Esophagus muscularis mucosa (tissue), 4 donors: ENCODE measurements around the gene SLC25A13. TPM values are rescaled to one million over a fixed set of nuclear protein-coding genes. Genes with fewer than 3 reads are reported as not detected.

Experiments used
- DNase-seq: peaks from one replicate; pipeline ENCODE4 v3.0.0-alpha.2; 2017; ENCODE audit errors: extremely low spot score
- H3K27ac ChIP-seq, 4 donors: fragments of 200-600 bp; sonication (generic); replicated peaks in 1 of 4; 1 replicate in 3 of 4; 2 replicates in 1 of 4; pipeline ENCODE4 v1.5.1; 2016 to 2019; ENCODE audit warnings: mild to moderate bottlenecking in 1 of 4
- H3K27me3 ChIP-seq, 4 donors: fragments of 200-600 bp; sonication (generic); one replicate each; pipeline versions ENCODE4 v1.5.1 to v1.6.0; 2016 to 2019
- H3K36me3 ChIP-seq, 4 donors: fragments of 200-600 bp; sonication (generic); one replicate each; pipeline ENCODE4 v1.5.1; 2016 to 2019
- H3K4me1 ChIP-seq, 4 donors: fragments of 200-600 bp; sonication (generic); one replicate each; pipeline ENCODE4 v1.5.1; 2016 to 2019
- H3K4me3 ChIP-seq, 4 donors: fragments of 200-600 bp; sonication (generic); 1 replicate in 2 of 4; 2 replicates in 2 of 4; pipeline ENCODE4 v1.5.1; 2016 to 2019; ENCODE audit warnings: mild to moderate bottlenecking in 4 of 4, moderate library complexity in 1 of 4
- H3K9me3 ChIP-seq, 4 donors: fragments of 200-600 bp; sonication (generic); 1 replicate in 3 of 4; 2 replicates in 1 of 4; pipeline ENCODE4 v1.5.1; 2016 to 2019
- EP300 ChIP-seq: sonication (generic); formaldehyde crosslinking; IDR thresholded peaks from one replicate; pipeline ENCODE4 v1.6.1; 2017; ENCODE audit warnings: antibody characterized with exemption
- POLR2A ChIP-seq: fragments of 450-650 bp; IDR thresholded peaks from one replicate; pipeline ENCODE4 v1.6.1; 2017; ENCODE audit warnings: antibody characterized with exemption, moderate library complexity, mild to moderate bottlenecking, low read depth
- POLR2AphosphoS5 ChIP-seq, 2 donors: sonication (generic); formaldehyde crosslinking; IDR thresholded peaks; one replicate each; pipeline ENCODE4 v1.6.1; 2017; ENCODE audit warnings: antibody characterized with exemption in 2 of 2
- WGBS: methylation state at CpG from one replicate; pipeline ENCODE4 v1.1.5; 2018; 5-methylcytosine and 5-hydroxymethylcytosine counted together
- intact Hi-C: fragments of 100-400 bp; cut with DNase I; formaldehyde crosslinking; loops from one replicate; pipeline ENCODE4 v1.15.1; 2023
- total RNA-seq, 4 donors: library from RNA; depleted of rRNA; stranded (reverse); fragments of >200 nt; gene quantifications; one replicate each; pipeline versions ENCODE4 v1.1.0 to v1.2.1, GENCODE V29; 2016
- TF ChIP-seq, protein P1 (sequence below), 3 experiments: fragments of 200-600 bp in 2 of 3; fragments of 450-650 bp in 1 of 3; sonication (generic) in 2 of 3; IDR thresholded peaks; one replicate each; pipeline ENCODE4 v1.5.1; 2017 to 2019; ENCODE audit warnings: antibody characterized with exemption in 3 of 3, mild to moderate bottlenecking in 2 of 3, moderate library complexity in 1 of 3

The SLC25A13 gene
- total RNA-seq, 4 donors from 2014 or later = 8.6 to 17.4 (median 14.4) TPM

DNA sequence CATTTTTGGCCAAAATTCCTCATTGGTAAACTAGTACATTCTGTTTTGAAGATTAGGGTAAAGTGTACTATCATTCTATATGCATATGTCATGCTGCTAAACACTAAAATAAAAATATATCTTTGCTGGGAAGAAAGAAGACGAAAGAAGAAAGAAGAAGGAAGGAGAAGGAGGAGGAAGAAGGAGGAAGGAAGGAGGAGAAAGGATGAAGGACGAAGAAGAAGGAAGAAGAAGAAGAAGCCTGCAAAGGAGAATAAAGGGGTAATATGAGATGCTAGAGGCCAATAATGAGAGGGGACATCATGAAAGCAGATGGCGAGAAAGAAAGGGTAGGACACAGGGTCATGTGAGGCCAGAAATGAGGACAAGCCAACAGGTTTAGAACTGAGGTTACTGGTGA is 8.0 kb downstream of the SLC25A13 start:
- 84% methylated on average over 3 of the region's 3 CpGs for WGBS
- peaks cover 43 to 65% (median 58%) of the 10 kb centered on the region in 4 donors for H3K4me1 ChIP-seq
- DNase-seq = no peak
- intact Hi-C loops = no loop called here
- TF ChIP-seq, protein P1, sequence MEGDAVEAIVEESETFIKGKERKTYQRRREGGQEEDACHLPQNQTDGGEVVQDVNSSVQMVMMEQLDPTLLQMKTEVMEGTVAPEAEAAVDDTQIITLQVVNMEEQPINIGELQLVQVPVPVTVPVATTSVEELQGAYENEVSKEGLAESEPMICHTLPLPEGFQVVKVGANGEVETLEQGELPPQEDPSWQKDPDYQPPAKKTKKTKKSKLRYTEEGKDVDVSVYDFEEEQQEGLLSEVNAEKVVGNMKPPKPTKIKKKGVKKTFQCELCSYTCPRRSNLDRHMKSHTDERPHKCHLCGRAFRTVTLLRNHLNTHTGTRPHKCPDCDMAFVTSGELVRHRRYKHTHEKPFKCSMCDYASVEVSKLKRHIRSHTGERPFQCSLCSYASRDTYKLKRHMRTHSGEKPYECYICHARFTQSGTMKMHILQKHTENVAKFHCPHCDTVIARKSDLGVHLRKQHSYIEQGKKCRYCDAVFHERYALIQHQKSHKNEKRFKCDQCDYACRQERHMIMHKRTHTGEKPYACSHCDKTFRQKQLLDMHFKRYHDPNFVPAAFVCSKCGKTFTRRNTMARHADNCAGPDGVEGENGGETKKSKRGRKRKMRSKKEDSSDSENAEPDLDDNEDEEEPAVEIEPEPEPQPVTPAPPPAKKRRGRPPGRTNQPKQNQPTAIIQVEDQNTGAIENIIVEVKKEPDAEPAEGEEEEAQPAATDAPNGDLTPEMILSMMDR (IDR thresholded peaks at IDR 0.05) = no peak
- no peak for TF ChIP-seq POLR2AphosphoS5 (IDR thresholded peaks at IDR 0.05)
- no peak overlapping the region for H3K27ac ChIP-seq
- no peaks in the 10 kb centered on the region for H3K27me3 ChIP-seq
- no peak overlapping the region for H3K4me3 ChIP-seq
- H3K9me3 ChIP-seq = no peaks in the 10 kb centered on the region
- no peaks in the 10 kb centered on the region for H3K36me3 ChIP-seq

DNA sequence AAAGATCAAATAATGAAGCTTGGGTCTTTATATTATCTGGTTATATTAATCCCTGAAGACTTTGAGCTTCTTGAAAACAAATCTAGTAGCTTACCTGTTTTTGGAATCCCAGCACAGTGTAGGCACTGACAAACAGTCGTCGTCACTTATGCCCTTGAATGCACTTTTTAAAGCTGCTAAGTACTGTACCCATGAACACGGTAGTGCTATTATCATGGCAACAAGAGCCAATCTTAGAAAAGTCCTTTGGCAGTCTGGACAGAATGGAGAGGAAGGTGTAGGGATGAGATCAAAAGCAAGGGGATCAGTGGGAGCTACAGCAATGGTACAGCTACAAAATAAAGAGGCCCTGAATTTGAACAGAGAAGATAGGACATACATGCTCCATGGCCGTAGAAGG is 9.4 kb downstream of the SLC25A13 start:
- intact Hi-C loops = no loop called here

DNA sequence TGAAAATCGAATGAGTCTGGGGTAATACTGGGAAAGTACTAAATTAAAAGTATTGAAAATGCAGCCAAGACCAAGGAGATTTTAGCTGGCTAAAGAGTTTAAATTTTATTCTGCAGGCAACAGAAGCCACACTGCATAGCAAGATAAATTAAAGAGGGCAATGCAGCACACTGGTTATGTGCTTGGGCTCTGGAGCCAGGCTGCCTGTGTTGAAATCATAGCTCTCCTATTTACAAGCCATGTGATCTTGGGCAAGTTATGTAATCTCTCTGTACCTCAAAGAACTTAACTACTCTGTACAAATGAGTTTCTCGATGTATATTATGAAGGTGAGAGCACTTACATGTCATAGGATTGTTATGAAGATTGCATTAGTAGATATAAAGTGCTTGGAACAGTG is 9.9 kb downstream of the SLC25A13 start:
- intact Hi-C loops = no loop called here
- no peak for DNase-seq
- Histone ChIP-seq H3K4me1 (peaks cover 38 to 66% (median 60%) of the 10 kb centered on the region in 4 donors), H3K36me3 (no peaks in the 10 kb centered on the region), H3K27me3 (no peaks in the 10 kb centered on the region), H3K27ac (peak overlapping the region in 3 of 4 donors; percentile 4 to 30 (median 7)), H3K9me3 (no peaks in the 10 kb centered on the region), H3K4me3 (no peak overlapping the region)
- WGBS = 68% methylated on average over 2 of the region's 2 CpGs
- TF ChIP-seq POLR2A (no peak), POLR2AphosphoS5 (IDR thresholded peaks at IDR 0.05) (peak; percentile 6 to 49)

More for the DNA sequence above, 9.4 kb downstream of the SLC25A13 start:
- Histone ChIP-seq H3K36me3 (no peaks in the 10 kb centered on the region), H3K4me1 (peaks cover 38 to 66% (median 60%) of the 10 kb centered on the region in 4 donors), H3K27ac (peak overlapping the region in 2 of 4 donors; percentile 4 to 7), H3K27me3 (no peaks in the 10 kb centered on the region), H3K9me3 (no peaks in the 10 kb centered on the region), H3K4me3 (no peak overlapping the region)
- 92% methylated on average over 4 of the region's 4 CpGs for WGBS
- DNase-seq = no peak
- TF ChIP-seq POLR2AphosphoS5 (IDR thresholded peaks at IDR 0.05) = no peak
- TF ChIP-seq, protein P1 (IDR thresholded peaks at IDR 0.05) = no peak
- TF ChIP-seq EP300 = no peak
- no peak for TF ChIP-seq POLR2A

DNA sequence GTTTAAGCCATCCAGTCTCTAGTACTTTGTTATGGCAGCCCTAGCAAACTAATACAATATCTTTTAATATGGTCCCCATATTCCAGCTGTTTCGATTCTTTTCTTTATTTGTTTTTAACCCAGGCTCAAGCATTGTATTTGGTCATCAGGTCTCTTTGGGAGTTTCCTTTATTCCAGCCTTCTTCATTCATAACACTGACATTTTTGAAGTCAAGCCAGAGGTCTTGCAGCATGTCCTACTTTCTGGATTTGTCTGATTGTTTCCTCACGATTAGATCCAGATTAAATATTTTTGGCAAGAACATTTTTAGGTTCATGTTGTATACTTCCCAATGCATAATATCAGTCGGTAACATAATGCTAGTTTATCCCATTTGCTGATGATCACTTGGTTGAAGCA is 11.8 kb downstream of the SLC25A13 start:
- 43% methylated on average over 3 of the region's 3 CpGs for WGBS
- H3K4me1 ChIP-seq = peaks cover 38 to 82% (median 63%) of the 10 kb centered on the region in 4 donors
- no peaks in the 10 kb centered on the region for H3K36me3 ChIP-seq
- TF ChIP-seq POLR2AphosphoS5 (IDR thresholded peaks at IDR 0.05) (peak in 1 of 2 donors; percentile 36), EP300 (no peak)
- TF ChIP-seq, protein P1 (IDR thresholded peaks at IDR 0.05) = no peak
- peak overlapping the region; percentile 11 to 69 (median 24) for H3K27ac ChIP-seq
- intact Hi-C loops = no loop called here
- H3K9me3 ChIP-seq = no peaks in the 10 kb centered on the region
- H3K4me3 ChIP-seq = no peak overlapping the region
- no peaks in the 10 kb centered on the region for H3K27me3 ChIP-seq
- no peak for DNase-seq

DNA sequence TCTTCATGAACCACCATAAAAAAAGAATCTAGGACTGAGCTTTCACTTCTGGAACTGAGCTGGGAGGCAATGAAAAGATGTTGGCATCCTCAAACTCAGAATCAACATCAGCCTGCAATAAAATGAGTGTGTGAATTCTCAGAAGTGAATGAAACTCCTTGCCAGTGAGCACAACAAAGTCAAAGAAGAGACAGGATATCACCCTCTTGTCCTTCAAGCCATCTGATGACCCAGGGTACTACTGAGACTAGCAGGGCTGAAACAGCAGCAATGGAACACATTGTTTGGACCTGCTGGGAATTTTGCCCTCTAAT is 13.0 kb downstream of the SLC25A13 start:
- Histone ChIP-seq H3K4me3 (no peak overlapping the region), H3K36me3 (no peaks in the 10 kb centered on the region), H3K4me1 (peaks cover 30 to 79% (median 58%) of the 10 kb centered on the region in 4 donors), H3K27ac (no peak overlapping the region), H3K9me3 (no peaks in the 10 kb centered on the region), H3K27me3 (no peaks in the 10 kb centered on the region)
- no peak for DNase-seq
- intact Hi-C loops = no loop called here
- TF ChIP-seq POLR2AphosphoS5 (IDR thresholded peaks at IDR 0.05) = no peak
- no peak for TF ChIP-seq EP300
- TF ChIP-seq, protein P1 (IDR thresholded peaks at IDR 0.05) = no peak
- no peak for TF ChIP-seq POLR2A
